GM23338 (cell line): ENCODE data around the gene SLC13A3. TPM values are rescaled to one million over a fixed set of nuclear protein-coding genes. Genes with fewer than 3 reads are reported as not detected.
"Not testable (repeated sequence)": the region's sequence is repeated elsewhere in the genome, so short reads cannot be mapped to it uniquely, and the experiment has no call there.

Source experiments
- ATAC-seq: fragments of 200-7000 bp; cut with Tn5 transposase; 3 replicates; pipeline ENCODE4 v1.9.1; 2020
- DNase-seq: peaks from one replicate; pipeline ENCODE4 v3.0.0-alpha.2; 2015; ENCODE audit warnings: low spot score
- H2AFZ ChIP-seq: fragments of 200-600 bp; sonication (generic); 2 replicates; pipeline ENCODE4 v1.8.0; 2016; ENCODE audit warnings: antibody characterized with exemption, mild to moderate bottlenecking, moderate library complexity
- H3F3A ChIP-seq: fragments of 200-600 bp; sonication (generic); replicated peaks from 2 replicates; pipeline ENCODE4 v1.8.0; 2017; ENCODE audit warnings: antibody characterized with exemption, mixed run types, low read depth
- H3K27ac ChIP-seq: fragments of 200-600 bp; sonication (generic); 2 replicates; pipeline ENCODE4 v1.6.1; 2016; ENCODE audit warnings: low read depth
- H3K27me3 ChIP-seq: fragments of 200-600 bp; sonication (generic); 2 replicates; pipeline ENCODE4 v1.8.0; 2016; ENCODE audit warnings: mild to moderate bottlenecking, mixed run types, moderate library complexity; ENCODE audit not compliant: insufficient read depth
- H3K36me3 ChIP-seq: fragments of 200-600 bp; sonication (generic); 2 replicates; pipeline ENCODE4 v1.8.0; 2016; ENCODE audit warnings: mild to moderate bottlenecking; ENCODE audit not compliant: insufficient read depth
- H3K4me1 ChIP-seq: fragments of 200-600 bp; sonication (generic); 2 replicates; pipeline ENCODE4 v1.8.0; 2016; ENCODE audit warnings: mild to moderate bottlenecking, moderate library complexity; ENCODE audit not compliant: insufficient read depth
- H3K4me2 ChIP-seq: fragments of 200-600 bp; sonication (generic); 2 replicates; pipeline ENCODE4 v1.7.1; 2017; ENCODE audit warnings: mixed run types
- H3K4me3 ChIP-seq: fragments of 200-600 bp; sonication (generic); 2 replicates; pipeline ENCODE4 v1.6.1; 2016; ENCODE audit warnings: mixed run types
- H3K79me2 ChIP-seq: fragments of 200-600 bp; sonication (generic); replicated peaks from 2 replicates; pipeline ENCODE4 v1.8.0; 2017; ENCODE audit warnings: mild to moderate bottlenecking; ENCODE audit not compliant: insufficient read depth
- H3K9me2 ChIP-seq: fragments of 200-600 bp; sonication (generic); 2 replicates; pipeline ENCODE4 v1.8.0; 2017; ENCODE audit not compliant: insufficient read depth
- H4K20me1 ChIP-seq: fragments of 200-600 bp; sonication (generic); replicated peaks from 2 replicates; pipeline ENCODE4 v1.8.0; 2017; ENCODE audit warnings: mild to moderate bottlenecking; ENCODE audit not compliant: insufficient read depth
- H3K27ac Mint-ChIP-seq: 2 replicates; pipeline ENCODE4 v1.8.0; 2020; ENCODE audit warnings: inconsistent platforms, mild to moderate bottlenecking, moderate library complexity, mixed read lengths
- H3K27me3 Mint-ChIP-seq: 3 replicates; pipeline ENCODE4 v1.8.0; 2022; ENCODE audit warnings: low read depth, mild to moderate bottlenecking, moderate library complexity, mixed read lengths, inconsistent platforms; ENCODE audit not compliant: insufficient read depth, poor library complexity
- H3K36me3 Mint-ChIP-seq: 3 replicates; pipeline ENCODE4 v1.8.0; 2021; ENCODE audit warnings: low read depth, mild to moderate bottlenecking, inconsistent platforms, moderate library complexity, mixed read lengths
- H3K4me1 Mint-ChIP-seq: 3 replicates; pipeline ENCODE4 v1.8.0; 2020; ENCODE audit warnings: mild to moderate bottlenecking, inconsistent platforms, mixed read lengths
- H3K4me3 Mint-ChIP-seq: 3 replicates; pipeline ENCODE4 v1.8.0; 2021; ENCODE audit warnings: moderate library complexity, mild to moderate bottlenecking, inconsistent platforms, mixed read lengths
- H3K9me3 Mint-ChIP-seq: 3 replicates; pipeline ENCODE4 v1.8.0; 2020; ENCODE audit warnings: moderate library complexity, mild to moderate bottlenecking, inconsistent platforms, mixed read lengths
- CREB1 ChIP-seq: fragments of 250-450 bp; sonication (Bioruptor Pico); IDR thresholded peaks from 2 replicates; pipeline ENCODE4 v1.5.0; 2020; ENCODE audit warnings: low read depth, mild to moderate bottlenecking, moderate library complexity
- CTCF ChIP-seq, 2 experiments: fragments of 200-600 bp in 1 of 2; sonication (generic) in 1 of 2; conservative IDR thresholded peaks; 2 replicates each; pipeline versions ENCODE4 v1.5.1 to v1.6.1; 2016 to 2017; ENCODE audit warnings: antibody characterized with exemption in 2 of 2, low read depth in 2 of 2, mild to moderate bottlenecking in 2 of 2, moderate library complexity in 1 of 2
- ETS1 ChIP-seq: IDR thresholded peaks from 2 replicates; pipeline ENCODE4 v1.6.1; 2016; ENCODE audit warnings: antibody characterized with exemption
- EZH2 ChIP-seq: fragments of 200-600 bp; sonication (generic); IDR thresholded peaks from one replicate; pipeline ENCODE4 v1.8.0; 2017; ENCODE audit warnings: antibody characterized with exemption, mild to moderate bottlenecking, low read depth; ENCODE audit not compliant: unreplicated experiment
- EZH2phosphoT487 ChIP-seq: fragments of 200-600 bp; sonication (generic); IDR thresholded peaks from one replicate; pipeline ENCODE4 v1.8.1; 2018; ENCODE audit warnings: antibody characterized with exemption; ENCODE audit not compliant: unreplicated experiment
- NANOG ChIP-seq: IDR thresholded peaks from 2 replicates; pipeline ENCODE4 v1.6.1; 2016; ENCODE audit warnings: antibody characterized with exemption, borderline replicate concordance
- POLR2AphosphoS5 ChIP-seq: IDR thresholded peaks from 2 replicates; pipeline ENCODE4 v1.6.1; 2016; ENCODE audit warnings: antibody characterized with exemption, low read depth
- REST ChIP-seq: IDR thresholded peaks from one replicate; pipeline ENCODE4 v1.6.1; 2018; ENCODE audit warnings: antibody characterized with exemption; ENCODE audit not compliant: unreplicated experiment
- polyA plus RNA-seq: library from polyadenylated mRNA; unstranded; fragments of >200 nt; fragmentation: Nextera tagmentation; extraction: Ambion mirVana; gene quantifications from 2 replicates; pipeline ENCODE4 v1.2.1, GENCODE V29; 2016
- total RNA-seq: library from RNA; depleted of rRNA; stranded (reverse); fragments of >200 nt; shearing (Covaris generic); gene quantifications from 2 replicates; pipeline ENCODE4 v1.2.3, GENCODE V29; 2014

Gene SLC13A3
- total and polyA plus RNA-seq, 2 experiments from 2014 or later: 8.6 to 9.1 TPM

GRCh38 chr20:46678516-46678915 lies 27.3 kb upstream of the SLC13A3 start:
- H2AFZ ChIP-seq: no peak overlapping the region
- peaks cover 24% of the 10 kb centered on the region for H3K79me2 ChIP-seq
- H3K36me3 Mint-ChIP-seq: peaks cover 24% of the 10 kb centered on the region
- H3K27me3 Mint-ChIP-seq: peaks cover 7% of the 10 kb centered on the region
- H3K4me3 ChIP-seq: no peak overlapping the region
- H3K27me3 ChIP-seq: no peaks in the 10 kb centered on the region
- H3K4me1 ChIP-seq: peaks cover 29% of the 10 kb centered on the region
- no peak overlapping the region for H3K27ac ChIP-seq
- peaks cover 4% of the 10 kb centered on the region; the same call in 1 of the 2 replicates for H3K36me3 ChIP-seq
- no peak overlapping the region for H3K27ac Mint-ChIP-seq
- no peak overlapping the region for H3K4me3 Mint-ChIP-seq
- 0 out of 3 replicates have a peak, but pooled peaks cover 3% of the 10 kb centered on the region for H3K9me3 Mint-ChIP-seq
- DNase-seq (no peak), ATAC-seq (no peak)
- no peak overlapping the region for H3K4me2 ChIP-seq
- peaks cover 45% of the 10 kb centered on the region for H3K4me1 Mint-ChIP-seq
- TF ChIP-seq EZH2 (no peak), ETS1 (no peak), EZH2phosphoT487 (no peak), CTCF (conservative IDR thresholded peaks at IDR 0.05; ENCODE audit: low read depth in 2 of 2) (no peak)
- no peaks in the 10 kb centered on the region for H3K9me2 ChIP-seq
- H3F3A ChIP-seq: peaks cover 2% of the 10 kb centered on the region; the same call in 1 of the 2 replicates
- H4K20me1 ChIP-seq: 0 out of 2 replicates have a peak, but pooled peaks cover 9% of the 10 kb centered on the region

GRCh38 chr20:46677608-46678007 lies 26.3 kb upstream of the SLC13A3 start:
- Histone ChIP-seq H3K79me2 (peaks cover 15% of the 10 kb centered on the region), H3K36me3 (peaks cover 4% of the 10 kb centered on the region; the same call in 1 of the 2 replicates), H3K4me2 (no peak overlapping the region), H4K20me1 (0 out of 2 replicates have a peak, but pooled peaks cover 9% of the 10 kb centered on the region), H3K4me3 (no peak overlapping the region), H3K9me2 (no peaks in the 10 kb centered on the region), H3K27ac (no peak overlapping the region), H2AFZ (no peak overlapping the region), H3K4me1 (peaks cover 20% of the 10 kb centered on the region), H3F3A (no peaks in the 10 kb centered on the region), H3K27me3 (no peaks in the 10 kb centered on the region)
- Mint-ChIP-seq H3K27me3 (peaks cover 9% of the 10 kb centered on the region), H3K36me3 (peaks cover 30% of the 10 kb centered on the region), H3K9me3 (peaks cover 7% of the 10 kb centered on the region; the same call in 1 of the 3 replicates), H3K4me3 (no peak overlapping the region), H3K4me1 (peaks cover 38% of the 10 kb centered on the region), H3K27ac (no peak overlapping the region)
- no peak for ATAC-seq
- no peak for DNase-seq
- TF ChIP-seq POLR2AphosphoS5 (no peak), NANOG (no peak), EZH2phosphoT487 (no peak), REST (no peak), CREB1 (CRISPR knock-in tag) (no peak), EZH2 (no peak)

GRCh38 chr20:46676649-46677316 lies 25.5 kb upstream of the SLC13A3 start:
- H3K27ac Mint-ChIP-seq, H3K27me3 ChIP-seq, DNase-seq, H4K20me1 ChIP-seq, H3K27ac ChIP-seq, H3K9me2 ChIP-seq, H3F3A ChIP-seq, H3K4me3 Mint-ChIP-seq, H3K36me3 ChIP-seq, ATAC-seq, H2AFZ ChIP-seq, H3K4me3 ChIP-seq, H3K27me3 Mint-ChIP-seq, H3K4me2 ChIP-seq, H3K9me3 Mint-ChIP-seq: not testable (repeated sequence)
- peaks cover 32% of the 10 kb centered on the region for H3K36me3 Mint-ChIP-seq
- peaks cover 30% of the 10 kb centered on the region for H3K4me1 Mint-ChIP-seq
- H3K79me2 ChIP-seq: peaks cover 12% of the 10 kb centered on the region; the same call in 1 of the 2 replicates
- peaks cover 13% of the 10 kb centered on the region for H3K4me1 ChIP-seq
